ENCODE results near the gene TFIP11. TPM values are rescaled to one million over a fixed set of nuclear protein-coding genes. Genes with fewer than 3 reads are reported as not detected.
A peak's percentile ranks its signal among the peaks of the same experiment; 100 is the strongest.

The TFIP11 gene
- total and polyA plus RNA-seq, 2 of the 13 experiments (the other 11 are each of a cell fraction or from before 2014, with no cell fraction given), result 15.4 to 22.8 TPM

DNA sequence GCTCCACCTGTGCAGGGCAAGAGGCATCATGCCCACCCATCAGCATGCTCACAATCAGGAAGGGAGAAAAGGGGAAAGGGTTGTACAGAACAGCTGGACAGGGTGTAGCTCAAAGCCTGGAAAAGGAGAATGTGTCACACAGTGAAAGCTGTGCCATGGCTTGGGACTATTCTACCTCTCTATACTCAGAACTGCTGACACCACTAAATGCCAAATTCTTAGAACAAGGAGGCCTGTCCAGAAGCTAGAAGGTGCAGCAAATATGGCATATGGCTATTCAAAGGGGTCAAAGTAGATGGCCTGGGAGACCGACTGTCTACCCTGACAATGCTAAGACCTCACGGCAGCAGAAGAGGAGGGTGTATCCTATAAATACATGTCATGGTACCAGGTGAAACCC, 41.5 kb downstream of the TFIP11 start:
- Histone ChIP-seq H3K9ac (ENCODE audit: insufficient read depth, low read depth, low read length) (no peak overlapping the region), H3K27me3 (ENCODE audit: control insufficient read depth in 1 of 2, insufficient read depth in 2 of 2, low read length in 2 of 2) (no peaks in the 10 kb centered on the region), H4K20me1 (ENCODE audit: insufficient read depth, low read length) (no peaks in the 10 kb centered on the region), H3K4me2 (ENCODE audit: low read depth, low read length) (no peak overlapping the region), H3K79me2 (ENCODE audit: insufficient read depth, low read length) (peaks cover 12% of the 10 kb centered on the region), H2AFZ (ENCODE audit: low read length) (no peak overlapping the region), H3K27ac (ENCODE audit: extremely low read length, insufficient read depth, low read length) (no peak overlapping the region), H3K9me3 (ENCODE audit: low read length) (no peaks in the 10 kb centered on the region), H3K4me1 (ENCODE audit: insufficient read depth, low read length) (no peaks in the 10 kb centered on the region), H3K4me3 (replicated peaks in 1 of 3; ENCODE audit: insufficient read depth in 1 of 3, low read depth in 2 of 3, low read length in 3 of 3) (no peak overlapping the region), H3K36me3 (replicated peaks in 1 of 2; ENCODE audit: control insufficient read depth in 1 of 2, insufficient read depth in 2 of 2, low read length in 2 of 2) (peaks cover 26 to 84% of the 10 kb centered on the region in 2 experiments)
- in situ Hi-C loops (cut with HindIII; ENCODE audit: extremely low pct_ligation_motif_present, low pct_unique_long_range_greater_than_20kb) (no loop called here), intact Hi-C loops (cut with micrococcal nuclease; ENCODE audit: unreplicated experiment) (no loop called here)
- DNase-seq (ENCODE audit: low spot score) (no peak), FAIRE-seq (no peak), ATAC-seq (no peak)
- CTCF ChIA-PET (ENCODE audit: low intra/inter-chr PET ratio, low total read pairs), result no interaction called here
- 100% methylated on average over 2 of the region's 2 CpGs for WGBS (ENCODE audit: low lambda C conversion rate)
- no TSS peak for BruUV-seq (replicated peaks)
- peak; percentile 70 to 78 for TF ChIP-seq MAFK (conservative IDR thresholded peaks at IDR 0.05 in 1 of 2, IDR thresholded peaks at IDR 0.05 in 1 of 2; ENCODE audit: low read length in 2 of 2)
- TF ChIP-seq ZFP62 (CRISPR knock-in tag; IDR thresholded peaks at IDR 0.05), result no peak
- TF ChIP-seq MAFF (IDR thresholded peaks at IDR 0.05; ENCODE audit: low read depth, low read length), result peak; percentile 58
- POLR2A ChIA-PET, result no interaction called here

DNA sequence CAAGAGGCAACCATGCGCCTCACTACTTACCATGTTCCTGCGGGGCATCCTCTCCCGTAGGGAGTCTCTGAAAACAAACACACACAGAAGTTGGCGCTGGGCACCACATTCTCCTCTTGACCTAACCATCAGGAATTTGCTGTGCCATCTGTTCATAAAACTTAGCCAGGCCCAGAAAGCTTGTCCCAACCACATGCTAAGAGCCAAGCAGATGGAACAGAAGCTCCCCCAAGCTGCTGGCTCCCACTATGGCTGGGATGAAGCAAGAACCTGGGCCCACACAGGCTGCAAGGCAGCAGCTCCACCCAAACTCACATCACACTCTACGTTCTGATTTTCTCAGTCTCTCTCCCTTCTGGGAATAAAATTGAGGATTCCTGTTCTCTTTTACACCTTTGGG, 46.1 kb downstream of the TFIP11 start:
- H3K9ac ChIP-seq (ENCODE audit: insufficient read depth, low read depth, low read length), result no peak overlapping the region
- WGBS (ENCODE audit: low lambda C conversion rate), result 98% methylated on average over 4 of the region's 5 CpGs
- H4K20me1 ChIP-seq (ENCODE audit: insufficient read depth, low read length), result 0 out of 2 replicates have a peak, but pooled peaks cover under 1% of the 10 kb centered on the region
- ChIA-PET CTCF (ENCODE audit: low intra/inter-chr PET ratio, low total read pairs) (no interaction called here), POLR2A (no interaction called here)
- BruUV-seq (replicated peaks), result no TSS peak
- no peak for ATAC-seq
- no peak overlapping the region for H3K4me2 ChIP-seq (ENCODE audit: low read depth, low read length)
- H3K4me1 ChIP-seq (ENCODE audit: insufficient read depth, low read length), result peaks cover 12% of the 10 kb centered on the region
- no peak overlapping the region for H2AFZ ChIP-seq (ENCODE audit: low read length)
- in situ Hi-C loops (cut with HindIII; ENCODE audit: extremely low pct_ligation_motif_present, low pct_unique_long_range_greater_than_20kb), result no loop called here
- no peak for FAIRE-seq
- DNase-seq (ENCODE audit: low spot score), result no peak
- H3K4me3 ChIP-seq (replicated peaks in 1 of 3; ENCODE audit: insufficient read depth in 1 of 3, low read depth in 2 of 3, low read length in 3 of 3), result no peak overlapping the region
- intact Hi-C loops (cut with micrococcal nuclease; ENCODE audit: unreplicated experiment), result no loop called here
- peaks cover 43 to 78% of the 10 kb centered on the region in 2 experiments for H3K36me3 ChIP-seq (replicated peaks in 1 of 2; ENCODE audit: control insufficient read depth in 1 of 2, insufficient read depth in 2 of 2, low read length in 2 of 2)
- no peaks in the 10 kb centered on the region for H3K27me3 ChIP-seq (ENCODE audit: control insufficient read depth in 1 of 2, insufficient read depth in 2 of 2, low read length in 2 of 2)
- no peak overlapping the region for H3K27ac ChIP-seq (ENCODE audit: extremely low read length, insufficient read depth, low read length)
- no peaks in the 10 kb centered on the region for H3K9me3 ChIP-seq (ENCODE audit: low read length)
- no peaks in the 10 kb centered on the region for H3K79me2 ChIP-seq (ENCODE audit: insufficient read depth, low read length)
- no peak for TF ChIP-seq ZFP36L1 (CRISPR knock-in tag; IDR thresholded peaks at IDR 0.05)
- TF ChIP-seq, protein P1, sequence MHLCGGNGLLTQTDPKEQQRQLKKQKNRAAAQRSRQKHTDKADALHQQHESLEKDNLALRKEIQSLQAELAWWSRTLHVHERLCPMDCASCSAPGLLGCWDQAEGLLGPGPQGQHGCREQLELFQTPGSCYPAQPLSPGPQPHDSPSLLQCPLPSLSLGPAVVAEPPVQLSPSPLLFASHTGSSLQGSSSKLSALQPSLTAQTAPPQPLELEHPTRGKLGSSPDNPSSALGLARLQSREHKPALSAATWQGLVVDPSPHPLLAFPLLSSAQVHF (CRISPR knock-in tag; IDR thresholded peaks at IDR 0.05), result no peak
- TF ChIP-seq, protein P2, sequence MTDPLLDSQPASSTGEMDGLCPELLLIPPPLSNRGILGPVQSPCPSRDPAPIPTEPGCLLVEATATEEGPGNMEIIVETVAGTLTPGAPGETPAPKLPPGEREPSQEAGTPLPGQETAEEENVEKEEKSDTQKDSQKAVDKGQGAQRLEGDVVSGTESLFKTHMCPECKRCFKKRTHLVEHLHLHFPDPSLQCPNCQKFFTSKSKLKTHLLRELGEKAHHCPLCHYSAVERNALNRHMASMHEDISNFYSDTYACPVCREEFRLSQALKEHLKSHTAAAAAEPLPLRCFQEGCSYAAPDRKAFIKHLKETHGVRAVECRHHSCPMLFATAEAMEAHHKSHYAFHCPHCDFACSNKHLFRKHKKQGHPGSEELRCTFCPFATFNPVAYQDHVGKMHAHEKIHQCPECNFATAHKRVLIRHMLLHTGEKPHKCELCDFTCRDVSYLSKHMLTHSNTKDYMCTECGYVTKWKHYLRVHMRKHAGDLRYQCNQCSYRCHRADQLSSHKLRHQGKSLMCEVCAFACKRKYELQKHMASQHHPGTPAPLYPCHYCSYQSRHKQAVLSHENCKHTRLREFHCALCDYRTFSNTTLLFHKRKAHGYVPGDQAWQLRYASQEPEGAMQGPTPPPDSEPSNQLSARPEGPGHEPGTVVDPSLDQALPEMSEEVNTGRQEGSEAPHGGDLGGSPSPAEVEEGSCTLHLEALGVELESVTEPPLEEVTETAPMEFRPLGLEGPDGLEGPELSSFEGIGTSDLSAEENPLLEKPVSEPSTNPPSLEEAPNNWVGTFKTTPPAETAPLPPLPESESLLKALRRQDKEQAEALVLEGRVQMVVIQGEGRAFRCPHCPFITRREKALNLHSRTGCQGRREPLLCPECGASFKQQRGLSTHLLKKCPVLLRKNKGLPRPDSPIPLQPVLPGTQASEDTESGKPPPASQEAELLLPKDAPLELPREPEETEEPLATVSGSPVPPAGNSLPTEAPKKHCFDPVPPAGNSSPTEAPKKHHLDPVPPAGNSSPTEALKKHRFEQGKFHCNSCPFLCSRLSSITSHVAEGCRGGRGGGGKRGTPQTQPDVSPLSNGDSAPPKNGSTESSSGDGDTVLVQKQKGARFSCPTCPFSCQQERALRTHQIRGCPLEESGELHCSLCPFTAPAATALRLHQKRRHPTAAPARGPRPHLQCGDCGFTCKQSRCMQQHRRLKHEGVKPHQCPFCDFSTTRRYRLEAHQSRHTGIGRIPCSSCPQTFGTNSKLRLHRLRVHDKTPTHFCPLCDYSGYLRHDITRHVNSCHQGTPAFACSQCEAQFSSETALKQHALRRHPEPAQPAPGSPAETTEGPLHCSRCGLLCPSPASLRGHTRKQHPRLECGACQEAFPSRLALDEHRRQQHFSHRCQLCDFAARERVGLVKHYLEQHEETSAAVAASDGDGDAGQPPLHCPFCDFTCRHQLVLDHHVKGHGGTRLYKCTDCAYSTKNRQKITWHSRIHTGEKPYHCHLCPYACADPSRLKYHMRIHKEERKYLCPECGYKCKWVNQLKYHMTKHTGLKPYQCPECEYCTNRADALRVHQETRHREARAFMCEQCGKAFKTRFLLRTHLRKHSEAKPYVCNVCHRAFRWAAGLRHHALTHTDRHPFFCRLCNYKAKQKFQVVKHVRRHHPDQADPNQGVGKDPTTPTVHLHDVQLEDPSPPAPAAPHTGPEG (CRISPR knock-in tag; IDR thresholded peaks at IDR 0.05), result no peak
- TF ChIP-seq, protein P3, sequence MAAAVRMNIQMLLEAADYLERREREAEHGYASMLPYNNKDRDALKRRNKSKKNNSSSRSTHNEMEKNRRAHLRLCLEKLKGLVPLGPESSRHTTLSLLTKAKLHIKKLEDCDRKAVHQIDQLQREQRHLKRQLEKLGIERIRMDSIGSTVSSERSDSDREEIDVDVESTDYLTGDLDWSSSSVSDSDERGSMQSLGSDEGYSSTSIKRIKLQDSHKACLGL (CRISPR knock-in tag; IDR thresholded peaks at IDR 0.05), result no peak
- no peak for TF ChIP-seq AKAP8 (CRISPR knock-in tag; IDR thresholded peaks at IDR 0.05)
- TF ChIP-seq MIER2 (CRISPR knock-in tag; IDR thresholded peaks at IDR 0.05), result no peak
- TF ChIP-seq ZBTB42 (CRISPR knock-in tag; IDR thresholded peaks at IDR 0.05), result no peak
- no peak for TF ChIP-seq TEAD3 (CRISPR knock-in tag; optimal IDR thresholded peaks at IDR 0.05; ENCODE audit: borderline replicate concordance)
- TF ChIP-seq, protein P4, sequence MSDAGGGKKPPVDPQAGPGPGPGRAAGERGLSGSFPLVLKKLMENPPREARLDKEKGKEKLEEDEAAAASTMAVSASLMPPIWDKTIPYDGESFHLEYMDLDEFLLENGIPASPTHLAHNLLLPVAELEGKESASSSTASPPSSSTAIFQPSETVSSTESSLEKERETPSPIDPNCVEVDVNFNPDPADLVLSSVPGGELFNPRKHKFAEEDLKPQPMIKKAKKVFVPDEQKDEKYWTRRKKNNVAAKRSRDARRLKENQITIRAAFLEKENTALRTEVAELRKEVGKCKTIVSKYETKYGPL (CRISPR knock-in tag; IDR thresholded peaks at IDR 0.05), result no peak

Data from HepG2 (cell line).